Activated T-helper 9 cell treated with anti-CD3 and anti-CD28 coated beads, Interleukin-2, amount 50 U/mL, for 16 hours (primary cell): ENCODE results near the gene SERP2.

Experiments used
- DNase-seq: peaks from one replicate; pipeline ENCODE4 v3.0.0-alpha.2; 2020; ENCODE audit warnings: low read depth

The SERP2 gene

DNA sequence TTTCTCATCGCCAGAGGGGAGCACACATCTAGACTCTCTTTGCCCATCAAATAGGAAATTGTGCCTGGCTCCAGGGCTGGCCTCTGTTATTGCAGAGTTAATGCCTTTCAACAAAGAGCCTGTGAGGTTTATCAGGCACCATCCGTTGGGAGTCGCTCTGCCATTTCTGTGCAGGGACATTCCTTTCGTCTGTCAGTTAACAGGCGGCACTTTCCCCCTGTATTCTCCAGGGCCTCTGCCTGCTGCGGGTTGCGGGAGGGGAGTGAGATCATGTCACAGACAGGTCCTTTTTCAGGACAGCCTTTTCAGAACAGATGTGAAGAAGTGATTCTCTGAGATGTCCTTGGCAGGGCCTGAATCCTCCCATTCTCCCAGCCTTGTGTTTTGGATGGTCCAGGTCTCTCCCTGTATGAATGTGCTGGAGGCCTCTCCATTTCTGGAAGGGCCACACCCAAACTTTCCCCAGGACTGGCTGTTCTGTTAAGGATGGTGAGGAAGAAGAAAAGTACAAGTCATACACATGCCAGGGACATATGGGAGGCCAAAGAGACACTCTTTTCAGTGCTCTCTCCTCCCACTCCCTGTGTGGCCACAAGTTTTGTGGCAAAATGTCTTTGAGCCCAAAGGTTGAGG lies 14.9 kb downstream of the SERP2 start:
- no peak for DNase-seq

DNA sequence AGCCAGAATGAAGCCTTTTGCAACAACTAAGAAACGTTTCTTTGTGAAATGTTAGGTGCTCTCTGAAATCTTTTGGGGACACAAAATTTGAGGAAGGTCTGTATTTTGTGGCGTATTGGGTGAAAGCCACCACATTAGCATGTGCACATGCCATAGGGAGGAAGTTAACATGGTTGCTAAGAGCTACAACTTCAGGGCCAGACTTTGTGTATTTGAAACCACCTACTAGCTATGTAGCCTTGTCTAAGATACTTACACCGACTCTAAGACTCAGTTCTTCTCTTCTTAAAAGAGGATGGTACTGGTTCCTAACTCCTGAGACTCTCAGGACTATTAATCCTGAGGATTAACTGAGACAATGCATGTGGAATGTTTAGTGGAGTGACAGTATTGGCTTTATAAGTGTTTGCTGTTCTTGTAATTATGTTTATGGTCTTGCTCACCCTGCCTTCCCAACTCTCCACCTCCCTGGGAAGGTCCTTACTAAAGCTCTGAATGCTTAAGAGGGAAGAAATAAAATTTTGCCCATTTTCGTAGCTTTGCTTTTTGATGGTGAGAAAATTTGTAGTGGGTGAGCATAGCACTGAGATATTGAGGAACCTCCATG lies 15.5 kb downstream of the SERP2 start:
- DNase-seq: no peak

DNA sequence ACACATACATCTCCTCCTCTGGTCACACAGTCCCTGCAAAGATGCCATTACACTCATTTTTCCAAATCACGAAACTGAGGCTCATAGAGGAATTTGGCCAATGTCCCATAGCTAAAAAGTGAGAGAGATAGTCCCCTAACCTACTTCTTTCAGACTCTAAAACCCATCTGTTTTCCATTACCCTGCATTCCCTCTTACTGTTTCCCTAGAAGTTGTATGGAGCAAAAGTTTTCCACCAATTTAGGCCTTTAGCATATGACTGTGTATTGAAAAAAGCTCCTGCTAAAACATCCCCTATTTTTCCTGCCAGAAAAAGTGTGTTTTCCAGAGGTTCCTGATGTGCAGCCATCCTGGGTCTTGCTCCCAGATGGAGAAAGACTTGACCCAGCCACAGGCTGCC lies 16.3 kb downstream of the SERP2 start:
- no peak for DNase-seq

DNA sequence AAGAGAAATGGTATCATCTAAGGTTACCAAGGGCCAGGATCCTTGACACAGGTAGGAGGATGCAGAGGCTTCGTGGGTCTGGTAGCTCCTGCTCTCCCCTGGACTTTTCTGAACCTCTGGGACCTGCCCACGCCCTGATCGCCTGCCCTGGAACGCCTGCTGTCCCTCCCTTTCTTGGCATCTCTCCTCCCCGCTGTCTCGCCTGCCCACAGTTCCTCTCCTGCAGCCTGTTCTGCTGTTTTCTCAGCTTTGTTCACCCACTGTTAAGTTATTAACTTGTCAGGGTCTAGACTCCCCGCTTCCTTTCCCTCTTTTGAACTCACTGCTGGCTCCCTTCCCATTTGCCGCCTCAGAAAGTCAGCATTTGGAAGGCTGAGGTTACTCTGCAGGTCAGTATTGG lies 19.8 kb downstream of the SERP2 start:
- DNase-seq: no peak

DNA sequence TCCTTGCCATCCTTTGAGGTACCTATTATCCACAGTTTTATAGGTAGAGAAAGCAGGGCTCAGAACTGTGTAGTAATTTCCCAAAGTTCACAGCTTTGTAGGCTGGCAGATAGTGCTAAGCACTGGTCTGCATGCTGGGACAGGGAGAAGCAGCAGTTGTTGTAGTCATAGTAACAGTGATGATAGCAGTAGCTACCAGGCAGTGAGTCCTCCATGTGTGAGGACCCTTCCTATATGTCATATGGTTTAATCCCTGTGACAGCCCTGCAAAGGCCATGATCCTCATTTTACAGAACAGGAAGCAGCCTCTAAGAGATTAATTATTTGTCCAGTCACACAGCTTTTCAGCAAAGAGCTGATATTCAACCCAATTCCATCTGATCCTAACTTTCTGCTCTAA lies 21.0 kb downstream of the SERP2 start:
- no peak for DNase-seq

DNA sequence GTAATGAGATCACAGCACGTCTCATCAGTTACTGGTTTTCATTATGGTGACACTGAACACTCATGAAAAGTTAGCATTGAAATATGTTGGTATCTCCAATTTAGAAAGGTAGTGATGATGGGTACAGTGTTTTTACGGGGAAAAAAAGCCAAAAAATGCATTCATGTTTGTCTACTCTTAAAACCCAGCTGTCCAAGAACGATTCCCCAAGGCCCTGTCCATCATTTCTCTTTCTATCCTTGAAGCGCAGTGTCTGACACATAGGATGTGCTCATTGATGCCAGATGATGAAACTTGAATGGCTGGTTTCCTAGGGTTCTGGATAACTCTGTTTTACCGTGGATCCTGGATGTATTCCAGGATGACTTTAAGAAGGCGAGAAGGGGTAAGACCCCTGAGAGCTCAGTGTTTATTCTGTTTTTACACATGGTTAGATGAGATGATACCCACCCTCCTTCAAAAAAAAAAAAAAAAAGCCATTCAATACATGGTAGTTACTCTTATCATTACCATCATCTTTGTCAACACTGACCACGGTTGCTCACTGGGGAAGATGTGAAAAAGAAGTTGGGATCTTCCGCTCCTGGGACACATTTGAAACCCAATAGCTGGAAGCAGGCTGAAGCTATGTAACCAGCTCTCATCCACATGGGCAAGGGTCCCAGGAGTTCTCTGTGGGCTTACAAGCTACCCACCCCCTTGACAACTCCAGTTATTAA lies 22.5 kb downstream of the SERP2 start:
- no peak for DNase-seq

DNA sequence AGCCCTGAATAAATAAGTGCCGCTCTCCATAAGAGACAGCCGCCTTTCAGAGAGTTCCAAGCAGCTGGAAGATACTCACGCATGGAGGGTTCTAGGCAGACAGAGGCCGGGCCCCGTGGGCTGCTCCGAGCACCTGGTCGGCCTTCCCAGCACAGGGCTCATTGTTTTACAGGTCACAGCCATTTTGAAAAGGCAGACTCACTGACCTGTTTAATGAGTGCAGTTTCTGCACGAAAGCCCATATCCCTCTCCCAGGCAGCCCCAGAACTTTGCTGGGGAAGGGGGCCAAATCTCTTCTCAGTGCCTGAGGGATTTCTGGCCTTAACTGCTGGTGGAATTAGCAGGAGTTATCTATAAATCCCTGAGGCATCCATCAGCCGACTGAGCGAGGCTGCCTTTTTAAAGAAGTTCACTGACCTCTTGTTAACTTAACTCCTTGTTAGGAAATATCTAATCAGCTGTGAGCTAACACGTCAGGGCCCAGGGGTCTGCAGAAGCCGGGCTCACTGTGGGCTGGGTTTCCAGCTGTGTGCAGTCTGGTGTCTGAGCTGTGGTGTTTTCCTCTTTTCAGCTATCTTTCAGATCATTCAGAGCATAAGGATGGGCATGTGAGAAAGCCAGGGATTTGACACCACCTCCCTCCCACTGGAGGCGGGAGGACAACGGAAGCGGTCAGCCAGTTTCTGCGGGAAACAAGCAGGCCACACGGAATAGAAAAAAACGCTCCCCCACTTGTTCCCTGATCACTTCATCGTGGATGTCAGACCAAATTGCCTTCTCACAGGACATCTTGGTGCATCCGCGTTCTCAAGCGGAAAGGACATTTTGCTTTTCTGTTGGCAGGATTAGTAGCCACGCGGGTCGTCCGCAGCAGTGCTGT lies 23.3 kb downstream of the SERP2 start:
- DNase-seq: no peak

DNA sequence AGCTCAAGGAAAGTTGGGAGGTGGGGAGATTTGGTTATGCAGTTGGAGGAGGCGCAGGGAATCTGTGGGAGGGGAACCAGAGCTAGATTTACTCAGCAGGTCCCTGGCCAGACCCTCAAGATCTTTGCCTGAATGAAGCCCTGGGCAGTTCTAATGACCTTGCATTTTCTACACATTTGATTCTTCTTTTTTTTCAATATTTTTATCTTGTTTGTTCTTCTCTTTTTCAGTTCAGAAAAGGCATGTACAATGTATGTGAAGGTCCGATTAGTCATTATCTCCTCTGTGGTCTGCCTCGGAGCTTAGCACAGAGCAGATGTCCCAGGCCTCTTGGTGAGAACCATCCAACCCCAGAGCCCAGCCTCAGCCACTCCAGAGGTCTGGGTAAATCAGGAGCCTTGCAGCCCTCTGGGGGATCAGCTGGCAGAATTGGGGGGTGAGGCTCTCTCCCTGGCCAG lies 24.2 kb downstream of the SERP2 start:
- no peak for DNase-seq

DNA sequence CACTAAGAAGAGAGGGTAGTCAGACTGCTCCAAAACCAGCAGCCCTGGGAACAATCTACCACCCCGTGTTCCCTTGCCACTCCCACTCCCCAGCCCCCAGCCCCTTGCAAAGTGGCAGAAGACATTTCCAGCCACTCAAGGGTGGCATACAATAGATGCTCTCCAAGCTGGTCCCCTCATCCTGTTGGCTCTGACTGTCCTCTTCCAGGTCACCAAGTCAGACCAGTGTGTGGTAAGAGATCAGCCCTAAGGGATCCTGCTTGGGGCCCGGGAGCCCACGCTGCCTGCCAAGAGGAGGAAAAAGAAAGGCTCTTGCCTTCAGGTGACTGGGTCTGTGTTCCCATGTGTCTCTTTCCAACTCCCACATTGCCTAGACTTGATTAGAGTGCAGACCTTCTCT lies 25.0 kb downstream of the SERP2 start:
- no peak for DNase-seq

DNA sequence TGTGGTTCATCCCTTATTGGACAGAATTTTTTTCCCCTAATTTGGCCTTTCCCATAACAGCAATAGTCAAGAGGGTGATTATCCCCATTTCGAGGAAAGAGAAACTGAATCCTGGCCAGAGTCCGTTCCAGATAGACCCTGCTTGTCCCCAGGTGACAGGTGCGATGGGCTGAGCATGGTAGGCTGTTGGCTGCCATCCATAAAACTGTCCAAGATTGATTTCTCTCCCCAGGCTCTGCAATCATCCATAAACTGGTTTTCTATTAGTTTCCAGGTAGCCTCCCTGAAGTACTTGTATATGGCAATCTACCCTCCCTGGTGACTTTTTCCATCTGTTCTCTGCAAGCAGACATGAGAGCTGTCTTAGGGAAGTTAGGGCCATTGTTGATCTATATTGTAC lies 25.4 kb downstream of the SERP2 start:
- no peak for DNase-seq

DNA sequence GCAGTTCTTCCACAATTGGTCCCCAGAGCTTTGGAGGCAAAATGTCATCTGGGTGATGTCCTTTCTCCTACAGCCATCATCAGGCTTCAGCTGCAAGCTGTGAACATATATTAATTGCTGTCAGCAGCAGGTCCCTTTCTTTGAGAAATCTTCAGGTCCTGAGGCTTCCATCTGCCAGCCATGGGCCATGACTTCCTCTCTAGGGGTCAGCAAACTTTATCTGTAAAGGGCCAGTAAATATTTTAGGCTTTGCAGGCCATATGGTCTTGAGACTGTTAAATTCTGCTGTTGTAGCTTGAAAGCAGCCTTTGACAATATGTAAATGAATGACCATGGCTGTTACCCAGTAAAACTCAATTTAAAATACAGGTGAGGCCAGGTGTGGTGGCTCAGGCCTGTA lies 27.1 kb downstream of the SERP2 start:
- no peak for DNase-seq

DNA sequence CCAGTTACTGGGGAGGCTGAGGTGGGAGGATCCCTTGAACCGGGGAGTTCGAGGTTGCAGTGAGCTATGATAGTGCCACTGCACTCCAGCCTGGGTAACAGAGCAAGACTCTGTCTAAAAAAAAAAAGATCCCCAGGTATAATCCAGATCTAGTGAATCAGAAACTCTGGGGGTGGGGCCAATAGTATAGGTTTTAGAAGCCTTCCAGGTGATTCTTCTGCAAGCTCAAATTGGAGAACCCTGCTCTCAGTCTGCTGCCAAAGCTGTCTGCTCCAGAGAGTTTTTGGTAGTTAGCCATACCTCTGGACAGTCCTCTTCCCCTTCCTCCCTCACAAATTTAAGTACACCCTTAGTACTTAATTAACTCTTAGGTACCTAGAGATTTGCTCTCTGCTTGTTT lies 28.0 kb downstream of the SERP2 start:
- no peak for DNase-seq

DNA sequence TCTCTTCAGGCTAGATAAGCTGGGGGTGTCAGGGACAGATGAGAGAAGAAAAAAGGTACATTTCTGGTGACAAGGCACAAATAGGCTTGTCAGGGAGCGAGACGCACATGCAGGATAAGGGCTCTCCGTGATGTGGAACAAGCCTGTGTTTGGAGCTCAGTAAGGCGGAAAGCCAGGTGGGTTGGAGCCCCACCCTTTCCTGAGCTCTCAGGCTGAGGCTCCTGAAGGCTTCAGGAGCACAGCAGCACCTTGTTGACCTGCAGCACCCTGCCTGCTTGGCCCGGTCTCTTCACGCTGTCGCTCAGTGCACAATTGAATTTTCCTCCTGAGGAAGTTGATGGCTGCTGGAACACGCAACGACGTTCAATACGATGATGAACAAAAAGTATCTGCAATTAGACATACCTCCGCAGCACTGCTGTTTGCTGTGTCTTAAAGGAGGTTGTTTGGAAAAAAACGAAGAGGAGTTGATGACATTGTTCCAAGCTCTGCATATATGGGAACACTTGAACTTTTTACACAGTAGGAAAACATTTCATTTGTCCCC lies 29.3 kb downstream of the SERP2 start:
- DNase-seq: no peak

DNA sequence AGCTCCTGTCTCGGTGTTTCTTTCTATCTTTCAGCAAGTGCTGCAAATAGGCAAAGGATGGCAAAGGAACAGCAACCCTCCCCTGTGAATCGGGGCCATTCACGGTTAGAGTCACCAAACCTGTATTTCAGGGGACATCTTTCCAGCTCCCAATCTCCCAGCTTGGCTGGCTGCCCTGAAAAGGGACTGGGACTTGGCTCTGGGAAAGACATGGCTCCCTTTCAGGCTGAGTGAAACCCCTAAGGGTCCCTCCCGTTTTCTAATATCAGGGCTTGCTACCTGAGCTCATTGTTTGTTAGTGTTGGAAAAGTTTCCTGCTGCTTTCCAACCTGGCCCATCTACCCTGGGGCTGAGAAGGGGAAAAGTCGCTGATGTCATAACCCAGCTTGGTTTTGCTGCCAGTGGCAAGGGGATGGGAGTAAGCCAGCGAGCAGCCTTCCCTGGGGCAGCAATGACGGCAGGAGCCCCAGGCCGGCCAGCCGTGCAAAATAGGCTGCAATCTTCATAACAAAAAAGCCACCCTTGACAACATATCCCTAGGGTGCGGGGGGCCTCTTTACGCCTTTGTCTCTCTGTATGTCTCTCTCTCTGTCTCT lies 29.9 kb downstream of the SERP2 start:
- no peak for DNase-seq

DNA sequence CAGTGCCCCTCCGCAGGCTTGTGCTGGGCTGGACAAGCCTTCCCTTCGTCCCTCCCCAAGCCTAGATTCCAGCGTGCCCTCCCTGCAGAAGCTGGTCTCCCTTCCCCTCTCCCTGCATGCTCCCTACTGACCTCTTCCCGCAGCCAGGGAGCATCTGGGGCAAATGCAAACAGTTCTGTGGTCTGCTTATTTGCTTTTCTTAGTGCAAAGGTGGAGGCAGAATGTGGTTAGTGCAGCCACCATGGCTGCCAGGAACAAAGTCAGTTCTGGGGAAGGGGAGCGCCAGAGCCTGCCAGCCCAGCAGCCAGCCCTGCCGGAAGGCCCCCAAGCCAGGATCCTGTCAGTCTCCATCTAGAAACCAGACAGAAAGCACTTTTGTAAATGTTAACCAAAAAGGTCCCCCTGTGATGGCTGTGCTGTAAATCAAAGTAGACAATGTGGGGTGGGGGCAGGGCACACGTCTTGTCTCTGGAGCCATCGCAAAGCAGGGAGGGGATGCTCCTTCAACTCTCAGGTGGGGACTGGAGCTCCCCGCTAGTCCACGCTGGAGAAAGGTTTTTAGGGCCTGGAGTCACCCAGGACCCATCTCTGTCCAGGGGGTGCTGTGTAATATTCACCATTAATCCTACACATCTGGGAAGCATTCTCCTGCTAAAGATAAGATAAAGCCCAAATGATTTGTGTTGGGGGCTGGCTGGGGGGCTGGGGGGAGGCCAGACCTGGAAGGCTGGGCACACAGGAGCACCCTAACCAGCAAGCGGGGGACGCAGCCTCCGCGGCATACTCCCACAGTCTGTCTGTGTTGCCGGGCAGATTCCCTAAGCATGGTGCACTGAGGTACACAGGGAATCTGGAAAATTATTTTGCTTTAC lies 30.9 kb downstream of the SERP2 start:
- no peak for DNase-seq

DNA sequence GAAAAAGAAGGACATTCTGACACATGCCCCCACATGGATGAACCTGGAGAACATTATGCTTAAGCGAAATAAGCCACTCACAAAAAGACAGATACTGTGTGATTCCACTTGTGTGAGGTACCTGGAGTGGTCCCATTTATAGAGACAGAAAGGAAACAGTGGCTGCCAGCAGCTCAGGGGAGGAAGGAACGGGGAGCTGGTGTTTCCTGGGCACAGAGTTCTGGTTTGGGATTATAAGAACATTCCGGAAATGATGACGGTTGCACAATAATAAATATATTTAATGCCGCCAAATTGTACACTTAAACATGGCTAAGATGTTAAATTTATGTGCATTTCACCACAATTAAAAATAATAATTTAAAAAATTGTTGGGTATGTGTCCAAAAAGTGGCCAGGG lies 33.0 kb downstream of the SERP2 start:
- DNase-seq: no peak

DNA sequence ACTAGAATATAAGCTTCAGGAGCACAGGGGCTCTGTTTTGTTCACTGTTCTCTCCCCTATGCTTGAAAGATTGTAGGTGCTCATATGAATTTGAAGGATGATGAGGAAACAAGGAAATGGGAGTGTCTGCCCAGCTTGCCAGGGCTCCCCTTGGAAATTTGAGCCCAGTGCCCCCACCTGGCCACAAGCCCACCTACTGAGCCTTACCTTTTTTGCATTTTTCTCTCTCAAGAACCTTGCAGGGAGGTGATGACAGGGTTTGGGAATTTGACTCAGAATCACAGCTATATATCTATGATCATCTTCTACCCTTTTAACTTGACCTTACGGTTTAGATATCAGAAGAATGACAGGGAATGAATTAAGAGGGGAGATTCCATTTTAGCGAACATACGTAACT lies 33.8 kb downstream of the SERP2 start:
- DNase-seq: no peak

DNA sequence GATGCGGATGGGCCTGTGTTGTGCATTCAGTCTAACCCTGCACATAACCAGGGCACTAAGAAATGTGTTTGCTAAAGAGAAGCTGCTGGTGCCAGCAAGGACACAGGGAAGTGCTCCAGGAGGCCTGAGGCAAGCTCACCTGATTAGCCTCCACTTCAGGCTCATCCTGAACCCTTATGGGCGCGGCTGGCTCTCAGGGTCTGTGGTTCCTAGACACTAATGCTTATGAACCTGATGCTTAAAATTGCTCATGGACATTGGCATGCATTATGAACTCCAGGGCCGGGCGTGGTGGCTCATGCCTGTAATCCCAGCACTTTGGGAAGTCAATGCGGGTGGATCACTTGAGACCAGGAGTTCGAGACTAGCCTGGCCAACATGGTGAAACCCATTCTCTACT lies 34.3 kb downstream of the SERP2 start:
- no peak for DNase-seq

DNA sequence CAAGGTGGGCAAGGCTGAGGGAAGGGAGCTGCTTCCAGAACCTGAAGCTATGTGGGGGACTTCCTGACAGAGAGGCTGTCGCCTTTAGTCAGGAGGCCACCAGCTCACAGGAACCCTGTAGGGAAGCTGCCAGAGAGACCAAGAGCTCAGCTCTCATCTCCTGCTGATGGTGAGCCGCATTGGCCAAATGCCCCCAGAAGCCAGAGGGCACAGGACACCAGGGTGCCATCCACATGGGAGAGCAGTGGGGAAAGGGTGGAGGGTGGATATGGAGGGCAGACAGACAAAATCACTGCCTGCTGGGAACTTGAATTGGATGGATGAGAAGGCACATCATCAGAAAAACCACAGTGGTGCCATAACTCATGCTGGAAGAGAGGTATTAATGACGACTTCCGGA lies 36.0 kb downstream of the SERP2 start:
- DNase-seq: no peak

DNA sequence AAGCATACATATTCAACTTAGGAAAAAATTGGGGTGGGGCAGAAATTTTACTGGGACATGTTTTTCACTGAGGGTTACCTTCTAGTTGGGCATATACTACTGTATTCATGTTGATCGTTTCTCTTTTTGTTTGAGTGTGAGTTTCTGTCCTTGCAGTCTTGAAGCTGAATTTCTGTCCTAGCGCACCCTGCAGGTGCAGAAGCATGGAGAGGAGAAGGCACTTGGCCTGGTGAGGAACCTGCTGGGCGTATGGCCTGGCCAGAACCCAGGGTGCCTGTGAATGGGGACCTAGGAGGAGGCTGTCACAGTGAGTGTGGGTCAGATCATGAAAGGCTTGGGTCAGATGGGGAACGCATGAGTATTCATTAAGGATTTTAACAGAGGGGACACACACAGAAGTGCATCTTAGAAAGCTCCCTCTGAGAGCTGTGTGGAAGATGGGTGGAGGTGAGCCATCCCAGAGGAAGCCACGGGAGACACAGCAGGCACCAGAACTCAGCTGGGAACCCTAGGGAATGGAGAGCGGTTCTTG lies 36.8 kb downstream of the SERP2 start:
- no peak for DNase-seq

DNA sequence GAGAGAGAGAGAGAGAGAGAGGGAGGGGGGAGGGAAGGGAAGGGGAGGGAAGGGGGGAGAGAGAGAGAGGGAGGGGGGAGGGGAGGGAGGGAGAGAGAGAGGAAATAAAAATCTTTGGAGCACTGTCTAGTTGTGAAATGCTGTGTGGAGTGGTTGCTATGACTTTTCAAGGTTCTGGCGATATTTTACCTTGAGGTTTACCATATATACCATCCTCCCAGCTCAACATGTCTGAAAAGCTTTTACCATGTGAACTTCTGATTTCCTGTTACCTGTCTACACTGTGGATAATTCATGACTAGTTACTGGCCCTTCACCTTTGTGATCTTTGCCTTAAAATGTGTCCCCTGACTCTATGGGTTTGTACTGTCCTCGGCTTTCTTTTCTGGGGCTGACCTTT lies 38.2 kb downstream of the SERP2 start:
- no peak for DNase-seq
